Measurements from ENCODE around the gene ERBB4.

The ERBB4 gene

DNA sequence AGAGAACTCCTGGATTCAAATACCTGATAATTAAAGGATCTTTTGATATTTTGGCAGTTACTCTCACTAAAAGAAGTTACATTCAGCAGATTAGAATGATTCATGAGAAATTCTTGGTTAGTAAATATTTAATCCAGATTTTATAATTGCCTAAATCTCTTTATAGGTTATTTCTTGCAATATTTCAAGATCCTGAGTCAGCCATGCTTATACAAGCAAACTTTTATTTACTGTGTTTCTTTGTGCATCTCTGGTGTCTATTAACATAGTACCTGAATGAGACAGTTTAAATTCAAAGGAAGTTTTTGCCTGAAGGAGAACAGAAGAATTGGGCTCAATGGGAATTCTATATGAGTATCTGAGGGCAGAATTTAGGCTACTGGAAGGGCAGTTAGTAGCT, 249.3 kb downstream of the ERBB4 start:
- TF ChIP-seq GATA3 (IDR thresholded peaks at IDR 0.05; ENCODE audit: low read depth, low read length) = no peak
- TF ChIP-seq GATA2 (IDR thresholded peaks at IDR 0.05; ENCODE audit: low read depth, low read length) = no peak

DNA sequence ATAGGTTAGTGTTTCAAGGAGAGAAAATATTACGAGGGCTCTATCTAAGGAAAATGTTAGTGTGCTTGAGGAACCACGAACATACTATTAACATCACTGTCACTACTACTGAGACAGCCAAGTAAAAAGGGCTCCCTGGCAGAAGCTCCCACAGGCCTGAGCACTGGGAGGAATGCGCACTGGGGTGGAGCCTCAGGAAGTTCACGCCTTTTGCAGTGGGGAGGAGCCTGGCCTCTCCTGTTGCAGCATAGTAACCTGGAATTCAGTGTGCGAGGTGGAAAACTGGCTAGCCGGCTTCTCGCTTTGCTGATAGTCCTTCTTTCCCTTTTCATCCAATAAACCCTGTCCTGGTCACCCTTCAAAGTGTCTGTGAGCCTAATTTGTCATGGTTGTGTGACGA, 250.3 kb downstream of the ERBB4 start:
- TF ChIP-seq GATA3 (IDR thresholded peaks at IDR 0.05; ENCODE audit: low read depth, low read length) = no peak

DNA sequence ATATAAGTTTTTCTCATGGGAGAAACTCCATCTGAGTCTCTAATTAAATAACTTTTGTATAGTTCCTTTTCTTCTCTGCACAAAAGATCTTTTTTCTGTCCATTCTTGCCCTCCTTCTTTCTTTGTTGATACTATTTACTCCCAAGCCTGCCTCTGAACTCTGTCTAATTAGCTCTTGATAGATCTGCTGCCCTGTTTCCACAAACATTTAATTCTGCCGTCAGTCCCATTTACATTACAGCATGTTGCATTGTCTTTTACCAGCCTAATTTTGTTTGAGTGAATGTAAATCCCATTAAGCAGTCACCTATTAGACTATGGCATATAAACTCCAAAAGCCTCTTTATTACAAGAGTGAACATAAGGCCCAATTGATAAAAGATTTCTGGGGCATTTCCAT, 254.4 kb downstream of the ERBB4 start:
- TF ChIP-seq GATA2 (IDR thresholded peaks at IDR 0.05; ENCODE audit: low read depth, low read length) (no peak), GATA3 (IDR thresholded peaks at IDR 0.05; ENCODE audit: low read depth, low read length) (no peak)

DNA sequence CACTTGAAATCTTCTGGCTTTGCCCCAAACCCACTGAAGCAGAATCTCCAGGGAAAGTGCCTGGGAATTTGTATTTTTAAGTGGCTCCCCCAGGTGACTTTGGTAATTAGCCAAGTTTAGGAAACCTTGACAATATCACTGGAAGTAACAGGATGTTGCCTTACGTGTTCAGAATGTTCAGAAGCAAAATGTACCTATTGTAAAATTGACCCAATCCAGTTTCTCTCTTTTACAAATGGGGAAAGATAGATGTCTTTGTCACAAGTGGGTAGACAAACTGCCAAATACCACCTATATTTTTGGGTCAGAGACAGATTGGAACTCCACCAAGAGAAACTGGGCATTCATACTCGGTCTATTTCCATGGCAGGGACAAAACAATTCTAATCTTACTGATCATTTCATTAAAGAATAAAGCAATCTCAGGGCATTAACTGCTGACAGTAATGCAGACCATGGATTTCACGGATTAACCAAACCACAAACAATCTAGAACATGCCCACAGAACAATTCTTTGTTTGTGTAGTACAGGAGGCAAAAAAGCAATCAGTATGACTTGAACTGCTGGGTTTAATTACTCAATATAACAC, 255.8 kb downstream of the ERBB4 start:
- TF ChIP-seq GATA3 (IDR thresholded peaks at IDR 0.05; ENCODE audit: low read depth, low read length) (no peak), GATA2 (IDR thresholded peaks at IDR 0.05; ENCODE audit: low read depth, low read length) (no peak)

DNA sequence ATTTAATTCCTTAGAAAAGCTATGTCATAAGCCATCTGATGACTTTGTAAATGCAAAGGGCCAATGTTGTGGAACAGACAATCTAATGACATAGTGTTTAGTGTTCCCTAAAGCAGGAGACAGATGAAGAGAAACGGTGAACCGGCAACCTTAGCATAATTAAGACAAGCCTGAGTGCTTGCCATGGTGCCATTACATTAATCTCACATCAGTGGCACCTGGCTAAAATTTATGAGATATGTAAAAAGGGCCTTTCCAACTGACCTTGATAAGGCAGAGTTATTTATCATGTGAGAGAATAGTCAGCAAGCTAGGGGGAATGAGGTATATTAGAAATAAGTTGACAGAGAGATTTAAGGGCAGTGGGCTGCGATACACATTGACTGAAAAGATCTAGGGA, 261.8 kb downstream of the ERBB4 start:
- TF ChIP-seq GATA3 (IDR thresholded peaks at IDR 0.05; ENCODE audit: low read depth, low read length) = no peak
- TF ChIP-seq GATA2 (IDR thresholded peaks at IDR 0.05; ENCODE audit: low read depth, low read length) = no peak

DNA sequence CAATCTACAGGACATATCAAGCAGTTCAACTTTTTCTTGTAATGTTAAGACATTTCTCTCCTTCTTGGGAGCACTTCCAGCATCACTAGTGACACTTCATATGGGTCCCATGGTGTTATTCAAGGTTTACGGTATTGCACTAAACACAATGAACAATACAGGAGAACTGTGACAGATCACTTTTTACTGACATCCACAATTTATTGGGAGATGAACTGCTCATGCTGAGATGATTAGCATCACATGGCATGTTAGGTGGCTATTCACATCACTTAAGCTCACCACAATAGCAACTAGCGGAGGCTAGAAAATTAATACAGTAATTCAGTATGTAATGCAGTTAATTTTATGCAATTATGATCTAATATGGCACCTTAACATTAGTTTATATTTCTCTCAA, 264.4 kb downstream of the ERBB4 start:
- TF ChIP-seq GATA2 (IDR thresholded peaks at IDR 0.05; ENCODE audit: low read depth, low read length) (no peak), GATA3 (IDR thresholded peaks at IDR 0.05; ENCODE audit: low read depth, low read length) (no peak)

DNA sequence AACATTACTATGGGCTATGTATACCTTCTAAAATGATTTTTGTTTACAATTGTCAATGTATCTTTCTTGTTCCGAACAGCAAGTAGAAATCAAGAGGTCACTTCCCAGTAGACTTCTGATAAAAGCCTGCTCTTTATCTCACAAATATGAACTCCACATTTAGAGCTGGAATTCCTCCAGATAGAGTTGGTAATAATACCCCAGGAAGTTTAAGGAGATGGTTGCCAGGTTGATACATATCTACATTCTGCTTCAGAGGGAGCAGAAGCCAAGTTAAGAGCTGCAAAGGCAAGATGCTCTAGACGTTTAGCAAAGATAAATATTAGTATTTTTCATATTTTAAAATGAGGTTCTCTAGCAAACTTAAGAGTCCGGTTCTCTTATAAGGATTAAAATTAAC, 267.0 kb downstream of the ERBB4 start:
- TF ChIP-seq GATA3 (IDR thresholded peaks at IDR 0.05; ENCODE audit: low read depth, low read length) (no peak), GATA2 (IDR thresholded peaks at IDR 0.05; ENCODE audit: low read depth, low read length) (no peak)

DNA sequence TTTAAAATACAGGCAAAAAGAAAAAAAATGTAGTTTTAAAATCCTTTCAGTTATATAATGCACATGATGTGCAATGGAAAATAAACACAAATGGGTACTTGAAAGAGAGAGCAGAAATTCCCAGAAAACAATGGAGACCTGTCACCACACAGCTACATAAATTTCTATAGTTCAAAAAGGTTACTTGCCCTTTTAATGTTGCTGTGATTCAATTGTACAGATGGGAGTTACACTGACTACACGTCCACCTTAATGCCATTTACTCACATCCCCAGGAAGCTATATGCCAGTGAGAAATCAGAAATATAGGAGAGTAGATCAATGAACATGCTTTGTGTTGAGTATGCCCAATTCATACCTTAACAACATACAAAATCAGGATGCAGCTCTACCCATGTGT, 269.6 kb downstream of the ERBB4 start:
- no peak for TF ChIP-seq GATA2 (IDR thresholded peaks at IDR 0.05; ENCODE audit: low read depth, low read length)
- TF ChIP-seq GATA3 (IDR thresholded peaks at IDR 0.05; ENCODE audit: low read depth, low read length) = no peak

DNA sequence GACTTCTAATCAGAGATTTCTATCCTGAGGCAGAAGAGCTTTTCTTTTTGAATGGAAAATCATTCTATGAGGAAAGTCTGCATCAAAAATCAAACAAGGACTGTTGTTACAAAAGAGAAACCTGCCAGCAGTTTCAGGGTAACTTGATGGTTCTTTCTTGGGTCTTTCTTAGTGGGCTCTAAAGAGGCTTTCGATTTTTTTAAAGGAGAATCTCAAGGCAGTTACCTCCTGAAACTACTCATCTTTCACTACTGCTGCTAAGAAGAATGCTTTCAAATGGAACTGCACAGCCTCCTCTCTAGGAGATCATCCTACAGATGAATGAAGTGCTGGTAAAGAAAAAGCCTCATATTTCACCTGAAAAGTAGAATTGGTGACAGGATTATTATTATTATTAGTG, 272.3 kb downstream of the ERBB4 start:
- TF ChIP-seq GATA3 (IDR thresholded peaks at IDR 0.05; ENCODE audit: low read depth, low read length) (no peak), GATA2 (IDR thresholded peaks at IDR 0.05; ENCODE audit: low read depth, low read length) (no peak)

DNA sequence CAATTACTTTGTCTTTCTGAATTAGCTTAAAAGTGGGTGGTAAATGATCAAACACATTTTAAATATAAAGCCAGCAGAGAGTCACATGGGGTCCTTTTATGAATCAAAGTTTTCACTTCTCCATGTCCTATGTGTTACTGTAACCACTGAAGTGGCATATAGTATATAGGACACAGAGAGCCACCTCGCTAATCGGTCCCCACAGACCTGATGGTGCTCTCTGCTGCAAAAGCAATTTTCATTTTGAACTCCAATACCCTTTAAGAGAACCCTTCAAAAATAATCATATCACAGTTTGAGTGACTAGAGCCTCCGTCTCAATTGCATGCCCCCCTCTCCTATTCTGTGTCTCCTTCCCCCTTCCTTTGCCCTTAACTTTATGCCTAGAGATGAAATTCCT, 272.8 kb downstream of the ERBB4 start:
- TF ChIP-seq GATA2 (IDR thresholded peaks at IDR 0.05; ENCODE audit: low read depth, low read length) = no peak
- no peak for TF ChIP-seq GATA3 (IDR thresholded peaks at IDR 0.05; ENCODE audit: low read depth, low read length)

DNA sequence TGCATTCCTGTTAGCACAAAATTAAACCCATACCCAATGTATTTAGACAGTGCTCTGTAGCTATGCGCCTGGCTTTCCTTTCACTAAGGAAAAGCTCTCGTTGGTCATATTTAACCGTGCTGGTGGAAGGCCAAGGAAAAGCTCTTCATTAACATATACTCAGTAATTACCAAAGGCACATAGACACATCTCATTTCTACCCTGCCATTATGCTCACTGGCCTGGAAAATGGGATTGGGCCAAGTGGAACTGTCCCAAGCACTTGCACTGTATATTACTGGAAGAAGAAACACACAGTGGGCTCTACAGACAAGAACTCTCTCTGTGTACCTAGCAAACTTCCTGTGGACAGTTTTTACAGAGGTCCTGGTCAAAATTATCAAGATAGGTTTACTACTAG, 274.4 kb downstream of the ERBB4 start:
- TF ChIP-seq GATA2 (IDR thresholded peaks at IDR 0.05; ENCODE audit: low read depth, low read length) = no peak
- no peak for TF ChIP-seq GATA3 (IDR thresholded peaks at IDR 0.05; ENCODE audit: low read depth, low read length)

DNA sequence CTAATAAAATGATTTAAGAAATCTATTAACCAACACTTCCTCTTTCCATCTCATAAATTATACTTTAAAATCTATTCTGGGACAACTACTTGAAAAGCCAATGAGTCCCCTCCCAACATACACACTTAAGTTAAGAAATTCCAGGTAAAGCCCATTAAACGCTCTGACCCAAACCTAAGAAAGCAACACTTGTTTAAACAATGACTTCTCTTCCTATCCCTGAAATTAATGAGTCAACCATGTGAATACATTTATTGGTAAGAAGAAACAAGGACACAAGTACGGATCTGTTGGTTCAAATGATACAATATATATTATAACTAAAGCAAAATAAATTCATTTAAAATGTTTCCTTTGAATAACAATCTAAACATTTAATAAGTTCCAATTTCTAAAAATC, 279.4 kb downstream of the ERBB4 start:
- TF ChIP-seq GATA2 (IDR thresholded peaks at IDR 0.05; ENCODE audit: low read depth, low read length) = no peak
- TF ChIP-seq GATA3 (IDR thresholded peaks at IDR 0.05; ENCODE audit: low read depth, low read length) = no peak

DNA sequence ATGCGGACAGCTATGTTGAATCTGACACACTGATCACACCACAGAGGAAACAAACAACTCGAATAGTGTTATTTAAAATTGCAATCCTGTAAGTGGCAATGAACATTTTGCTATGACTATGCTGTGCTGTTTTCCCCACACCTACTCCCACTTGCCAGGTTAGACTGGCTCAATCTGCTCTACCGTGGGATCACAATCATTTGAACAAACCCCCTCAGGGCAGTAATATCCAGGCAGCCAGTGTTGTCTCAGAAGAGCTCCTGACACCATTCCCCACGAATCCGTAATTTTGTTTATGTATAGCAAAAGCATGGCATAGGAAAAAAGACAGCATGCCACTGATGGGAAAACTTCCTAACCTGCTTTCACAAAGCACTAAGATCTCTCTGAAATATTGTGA, 284.3 kb downstream of the ERBB4 start:
- TF ChIP-seq GATA3 (IDR thresholded peaks at IDR 0.05; ENCODE audit: low read depth, low read length) = no peak
- TF ChIP-seq GATA2 (IDR thresholded peaks at IDR 0.05; ENCODE audit: low read depth, low read length) = no peak

DNA sequence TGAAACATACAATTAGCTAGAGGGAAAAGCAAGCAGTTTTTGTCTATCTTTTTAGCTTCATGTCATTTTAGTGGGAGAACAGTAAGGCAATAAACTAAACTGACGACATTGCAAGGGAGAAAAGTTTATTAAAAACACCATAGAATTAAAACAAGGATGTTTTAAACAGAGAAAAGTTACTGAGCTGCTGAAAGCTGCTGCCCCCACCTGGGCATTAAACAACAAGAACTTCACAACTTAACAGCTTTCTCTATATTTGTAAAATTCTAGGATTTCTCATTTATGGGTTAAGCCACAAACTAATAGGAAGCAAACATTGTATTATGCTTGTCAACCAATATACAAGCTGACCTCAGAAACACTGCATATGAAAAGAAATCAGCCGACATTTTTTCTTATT, 289.2 kb downstream of the ERBB4 start:
- TF ChIP-seq GATA3 (IDR thresholded peaks at IDR 0.05; ENCODE audit: low read depth, low read length) (no peak), GATA2 (IDR thresholded peaks at IDR 0.05; ENCODE audit: low read depth, low read length) (no peak)

DNA sequence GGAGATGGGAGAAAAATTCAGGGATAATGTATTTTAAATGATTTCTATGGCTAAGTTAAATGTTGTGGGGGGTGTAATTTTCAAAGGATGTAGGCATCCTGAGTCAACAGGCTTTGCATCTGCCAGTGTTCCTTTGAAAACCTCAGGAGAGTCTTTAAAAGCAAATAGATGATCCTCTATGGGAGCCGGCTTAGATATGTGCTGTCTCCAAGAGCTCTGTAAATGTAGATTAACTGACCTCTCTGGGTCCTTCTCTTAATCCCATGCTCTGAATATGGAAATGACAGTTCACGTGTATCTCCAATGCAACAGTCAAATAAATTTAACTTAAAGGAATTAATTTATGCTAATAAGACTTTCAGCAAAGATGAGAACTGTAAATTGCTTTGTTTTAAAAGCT, 292.7 kb downstream of the ERBB4 start:
- TF ChIP-seq GATA3 (IDR thresholded peaks at IDR 0.05; ENCODE audit: low read depth, low read length) (no peak), GATA2 (IDR thresholded peaks at IDR 0.05; ENCODE audit: low read depth, low read length) (no peak)

DNA sequence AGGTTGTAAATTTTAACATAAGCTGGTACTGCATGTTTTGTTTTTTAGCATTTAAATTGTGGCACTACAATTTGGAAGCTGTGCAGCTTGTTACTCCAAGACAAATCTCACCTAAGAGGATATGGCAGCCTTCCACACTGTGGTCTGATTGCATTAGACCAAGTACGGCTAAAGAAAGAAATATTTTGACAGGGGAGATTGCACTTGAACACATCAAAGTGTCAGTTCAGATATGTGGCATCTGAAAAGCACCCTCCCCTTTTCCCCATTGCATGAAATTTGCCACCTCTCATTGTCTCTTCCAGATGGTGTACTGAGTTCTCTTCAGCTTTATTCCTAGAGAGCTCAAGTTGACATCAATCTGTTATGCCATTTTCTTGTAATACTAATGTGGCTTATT, 295.9 kb downstream of the ERBB4 start:
- TF ChIP-seq GATA3 (IDR thresholded peaks at IDR 0.05; ENCODE audit: low read depth, low read length) = no peak
- TF ChIP-seq GATA2 (IDR thresholded peaks at IDR 0.05; ENCODE audit: low read depth, low read length) = no peak

All from SH-SY5Y (cell line).